Ishikawa (cell line): ENCODE measurements around the gene SCG2.

Source experiments
- CEBPB ChIP-seq: IDR thresholded peaks from 2 replicates; pipeline ENCODE4 v1.6.1; 2012
- CREB1 ChIP-seq: IDR thresholded peaks from 2 replicates; pipeline ENCODE4 v1.6.1; 2012; ENCODE audit warnings: low read depth
- EGR1 ChIP-seq: IDR thresholded peaks from 2 replicates; pipeline ENCODE4 v1.6.1; 2012
- EP300 ChIP-seq: IDR thresholded peaks from 2 replicates; pipeline ENCODE4 v1.6.1; 2012; ENCODE audit warnings: borderline replicate concordance
- FOXM1 ChIP-seq: IDR thresholded peaks from 2 replicates; pipeline ENCODE4 v1.6.1; 2012; ENCODE audit warnings: low read depth, borderline replicate concordance
- MAX ChIP-seq: IDR thresholded peaks from 2 replicates; pipeline ENCODE4 v1.6.1; 2012
- NFIC ChIP-seq: IDR thresholded peaks from 2 replicates; pipeline ENCODE4 v1.6.1; 2012
- RAD21 ChIP-seq: IDR thresholded peaks from 2 replicates; pipeline ENCODE4 v1.6.1; 2012; ENCODE audit warnings: low read depth
- TAF1 ChIP-seq: IDR thresholded peaks from 2 replicates; pipeline ENCODE4 v1.6.1; 2012; ENCODE audit warnings: low read depth, mild to moderate bottlenecking
- TCF12 ChIP-seq: IDR thresholded peaks from 2 replicates; pipeline ENCODE4 v1.6.1; 2012; ENCODE audit warnings: low read depth
- TEAD4 ChIP-seq: IDR thresholded peaks from 2 replicates; pipeline ENCODE4 v1.6.1; 2012
- USF1 ChIP-seq: IDR thresholded peaks from 2 replicates; pipeline ENCODE4 v1.6.1; 2012
- YY1 ChIP-seq: IDR thresholded peaks from 2 replicates; pipeline ENCODE4 v1.6.1; 2012; ENCODE audit warnings: low read depth
- ZBTB7A ChIP-seq: IDR thresholded peaks from 2 replicates; pipeline ENCODE4 v1.6.1; 2012; ENCODE audit warnings: low read depth
- TF ChIP-seq, protein P1 (sequence below): IDR thresholded peaks from 2 replicates; pipeline ENCODE4 v1.6.1; 2012; ENCODE audit warnings: low read depth, mild to moderate bottlenecking

SCG2 gene

GRCh38 chr2:223560749-223561435 is 41.3 kb downstream of the SCG2 start:
- peak; percentile 84 for TF ChIP-seq EGR1
- TF ChIP-seq USF1: 0 out of 2 replicates have a peak, but pooled peaks have one; percentile 13
- TF ChIP-seq NFIC: no peak

DNA sequence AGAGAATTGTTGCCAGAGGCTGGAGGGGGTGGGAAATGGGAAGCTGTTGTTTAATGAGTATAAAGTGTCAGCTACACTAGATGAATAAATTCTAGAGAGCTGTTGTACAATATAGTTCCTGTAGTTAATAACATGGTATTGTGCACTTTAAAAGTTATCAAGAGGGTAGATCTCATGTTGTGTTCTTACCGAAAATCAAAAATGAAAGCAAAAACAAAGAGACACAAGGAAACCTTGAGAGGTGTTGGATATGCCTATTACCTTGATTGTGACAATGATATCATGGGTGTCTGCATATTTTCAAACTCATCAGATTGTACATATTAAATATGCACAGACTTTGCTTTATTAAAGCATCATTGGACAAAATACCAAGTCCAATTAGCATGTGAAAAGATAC is 43.2 kb downstream of the SCG2 start:
- TF ChIP-seq MAX (no peak), NFIC (no peak), ZBTB7A (no peak), YY1 (no peak)

- TF ChIP-seq YY1 (no peak), EGR1 (no peak), CEBPB (no peak), TCF12 (no peak), RAD21 (no peak)
These were observed 47.2 kb downstream of the SCG2 start for GRCh38 chr2:223554923-223555322.

GRCh38 chr2:223549215-223549614 is 52.9 kb downstream of the SCG2 start:
- TF ChIP-seq NFIC (0 out of 2 replicates have a peak, but pooled peaks have one; percentile 26), CEBPB (no peak)

GRCh38 chr2:223548194-223548593 is 54.0 kb downstream of the SCG2 start:
- TF ChIP-seq TCF12 (no peak), TAF1 (no peak), CREB1 (no peak), CEBPB (no peak), ZBTB7A (no peak), EP300 (no peak), TEAD4 (no peak), MAX (no peak), EGR1 (no peak), NFIC (no peak), RAD21 (no peak), YY1 (no peak), FOXM1 (no peak), USF1 (no peak)
- TF ChIP-seq, protein P1, sequence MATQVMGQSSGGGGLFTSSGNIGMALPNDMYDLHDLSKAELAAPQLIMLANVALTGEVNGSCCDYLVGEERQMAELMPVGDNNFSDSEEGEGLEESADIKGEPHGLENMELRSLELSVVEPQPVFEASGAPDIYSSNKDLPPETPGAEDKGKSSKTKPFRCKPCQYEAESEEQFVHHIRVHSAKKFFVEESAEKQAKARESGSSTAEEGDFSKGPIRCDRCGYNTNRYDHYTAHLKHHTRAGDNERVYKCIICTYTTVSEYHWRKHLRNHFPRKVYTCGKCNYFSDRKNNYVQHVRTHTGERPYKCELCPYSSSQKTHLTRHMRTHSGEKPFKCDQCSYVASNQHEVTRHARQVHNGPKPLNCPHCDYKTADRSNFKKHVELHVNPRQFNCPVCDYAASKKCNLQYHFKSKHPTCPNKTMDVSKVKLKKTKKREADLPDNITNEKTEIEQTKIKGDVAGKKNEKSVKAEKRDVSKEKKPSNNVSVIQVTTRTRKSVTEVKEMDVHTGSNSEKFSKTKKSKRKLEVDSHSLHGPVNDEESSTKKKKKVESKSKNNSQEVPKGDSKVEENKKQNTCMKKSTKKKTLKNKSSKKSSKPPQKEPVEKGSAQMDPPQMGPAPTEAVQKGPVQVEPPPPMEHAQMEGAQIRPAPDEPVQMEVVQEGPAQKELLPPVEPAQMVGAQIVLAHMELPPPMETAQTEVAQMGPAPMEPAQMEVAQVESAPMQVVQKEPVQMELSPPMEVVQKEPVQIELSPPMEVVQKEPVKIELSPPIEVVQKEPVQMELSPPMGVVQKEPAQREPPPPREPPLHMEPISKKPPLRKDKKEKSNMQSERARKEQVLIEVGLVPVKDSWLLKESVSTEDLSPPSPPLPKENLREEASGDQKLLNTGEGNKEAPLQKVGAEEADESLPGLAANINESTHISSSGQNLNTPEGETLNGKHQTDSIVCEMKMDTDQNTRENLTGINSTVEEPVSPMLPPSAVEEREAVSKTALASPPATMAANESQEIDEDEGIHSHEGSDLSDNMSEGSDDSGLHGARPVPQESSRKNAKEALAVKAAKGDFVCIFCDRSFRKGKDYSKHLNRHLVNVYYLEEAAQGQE: no peak
